Skeletal muscle tissue (tissue), 5 donors: ENCODE data around the gene DGLUCY. TPM values are rescaled to one million over a fixed set of nuclear protein-coding genes. Genes with fewer than 3 reads are reported as not detected.

Source experiments
- H3K27ac ChIP-seq: one replicate; pipeline ENCODE4 v1.7.0; 2013; ENCODE audit warnings: mild to moderate bottlenecking, low read depth, low read length, inconsistent platforms
- H3K27me3 ChIP-seq, 3 donors: one replicate each; pipeline ENCODE4 v1.7.0; 2013; ENCODE audit warnings: low read length in 3 of 3; ENCODE audit not compliant: control insufficient read depth in 3 of 3, insufficient read depth in 3 of 3
- H3K36me3 ChIP-seq, 3 donors: one replicate each; pipeline ENCODE4 v1.7.0; 2013; ENCODE audit warnings: low read length in 3 of 3; ENCODE audit not compliant: control insufficient read depth in 3 of 3, insufficient read depth in 3 of 3
- H3K4me1 ChIP-seq, 3 donors: one replicate each; pipeline ENCODE4 v1.7.0; 2013; ENCODE audit warnings: low read length in 3 of 3, mild to moderate bottlenecking in 3 of 3; ENCODE audit not compliant: control insufficient read depth in 3 of 3, insufficient read depth in 3 of 3
- H3K4me3 ChIP-seq, 3 donors: one replicate each; pipeline ENCODE4 v1.7.0; 2013; ENCODE audit warnings: low read length in 3 of 3
- H3K9ac ChIP-seq, 3 donors: one replicate each; pipeline ENCODE4 v1.7.0; 2013; ENCODE audit warnings: low read length in 3 of 3, mild to moderate bottlenecking in 3 of 3, moderate library complexity in 2 of 3, low read depth in 1 of 3
- H3K9me3 ChIP-seq, 3 donors: one replicate each; pipeline ENCODE4 v1.7.0; 2013; ENCODE audit warnings: low read length in 3 of 3; ENCODE audit not compliant: control insufficient read depth in 3 of 3
- small RNA-seq: library from RNA; depleted of rRNA; stranded (forward); fragments of <200 nt; gene quantifications from one replicate; pipeline ENCODE3, GENCODE V24; 2014
- total RNA-seq: library from RNA; depleted of rRNA; stranded (reverse); fragments of >200 nt; gene quantifications from one replicate; pipeline ENCODE4 v1.2.3, GENCODE V29; 2014
- donor health status: Osteomylitis.

The DGLUCY gene
- total RNA-seq, 1 donor from 2014 or later, result 49.6 TPM

DNA sequence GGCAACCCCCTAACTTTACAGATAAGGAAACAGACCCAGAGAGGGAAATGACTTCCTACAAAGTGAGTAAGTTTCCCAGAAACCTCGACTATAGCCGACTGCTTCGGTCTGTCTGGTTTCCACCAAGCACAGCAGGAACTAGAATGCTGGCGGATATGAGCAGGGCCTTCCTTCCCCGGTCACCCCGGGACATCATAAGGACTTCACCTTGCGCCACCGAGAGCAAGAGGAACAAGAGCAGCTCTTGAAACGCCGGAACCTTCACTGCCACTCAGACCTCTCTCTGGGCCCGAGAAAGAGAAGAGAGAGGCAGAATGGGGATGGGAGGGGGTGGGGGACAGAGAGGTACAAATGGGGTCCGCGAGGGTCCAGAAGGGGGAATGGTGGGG, 160.0 kb downstream of the DGLUCY start:
- Histone ChIP-seq H3K9ac (no peak overlapping the region), H3K36me3 (no peaks in the 10 kb centered on the region)

DNA sequence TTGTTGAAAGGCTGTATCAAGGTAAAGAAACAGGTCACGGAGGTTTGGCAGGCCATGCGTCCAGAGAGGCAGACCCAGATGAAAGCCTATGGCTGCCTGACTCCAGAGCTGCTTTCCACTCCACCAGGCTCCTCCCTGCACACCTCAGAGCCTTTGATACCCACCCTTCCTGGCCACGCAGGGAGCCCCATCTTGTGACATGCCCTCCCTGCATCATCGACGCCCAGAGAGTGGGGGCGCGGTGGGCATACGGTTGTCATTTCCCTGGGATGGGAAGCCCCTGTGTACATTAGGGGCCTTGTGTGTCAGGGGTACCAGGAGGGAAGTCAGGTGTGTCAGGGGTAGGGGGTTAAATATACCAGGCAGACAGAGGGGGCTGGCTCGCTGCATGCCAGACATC, 160.9 kb downstream of the DGLUCY start:
- H3K9ac ChIP-seq, result no peak overlapping the region
- H3K9me3 ChIP-seq, result no peaks in the 10 kb centered on the region
- peaks cover 0 to 2% (median 0%) of the 10 kb centered on the region in 3 donors for H3K4me1 ChIP-seq
- H3K27me3 ChIP-seq, result no peaks in the 10 kb centered on the region
- H3K36me3 ChIP-seq, result peaks cover 0 to 2% (median 0%) of the 10 kb centered on the region in 3 donors
- no peak overlapping the region for H3K4me3 ChIP-seq
- no peak overlapping the region for H3K27ac ChIP-seq

More for the DNA sequence above, 160.0 kb downstream of the DGLUCY start:
- Histone ChIP-seq H3K27me3 (peaks cover 0 to 5% (median 3%) of the 10 kb centered on the region in 3 donors), H3K4me1 (peaks cover 0 to 11% (median 3%) of the 10 kb centered on the region in 3 donors), H3K9me3 (no peaks in the 10 kb centered on the region), H3K27ac (no peak overlapping the region), H3K4me3 (no peak overlapping the region)

Small RNAs within 50 kb of the gene (small RNA-seq; reads per million reads assigned to genes)
- gene RNU7-30P (not detected), gene SNORA11B (0.35 reads per million, percentile 42 among the genes with 10 or more reads in this experiment)

Other genes with a start within 250 kb of the DGLUCY start
- gene RPS6KA5, start 53.4 kb upstream of the DGLUCY start, total RNA-seq, result 3.1 TPM
- gene GPR68, start 130.6 kb downstream of the DGLUCY start, total RNA-seq, result 0.52 TPM